OCI-LY7 (cell line): ENCODE measurements around the gene GNAZ. TPM values are rescaled to one million over a fixed set of nuclear protein-coding genes. Genes with fewer than 3 reads are reported as not detected.

Experiments used
- BruUV-seq: library from RNA; stranded (reverse); fragments of 400-500 nt; replicated peaks from 2 replicates; lab custom pipeline; 2021; lab: Mats Ljungman, UMichigan
- CTCF ChIA-PET: fragments of 300-600 bp; sonication (Branson Sonifier 250); formaldehyde crosslinking; loops from one replicate; lab custom pipeline; 2022; ENCODE audit warnings: antibody characterized with exemption; ENCODE audit not compliant: unreplicated experiment; lab: Charles Lee
- POLR2A ChIA-PET: fragments of 300-600 bp; sonication (Branson Sonifier 250); formaldehyde crosslinking; loops from one replicate; lab custom pipeline; 2022; ENCODE audit warnings: antibody characterized with exemption; lab: Charles Lee
- DNase-seq: peaks from one replicate; pipeline ENCODE4 v3.0.0-alpha.2; 2015; ENCODE audit warnings: low spot score
- H2AFZ ChIP-seq: fragments of 200-600 bp; sonication (generic), shearing (Covaris generic); 2 replicates; pipeline ENCODE4 v1.6.1; 2014; ENCODE audit warnings: mild to moderate bottlenecking, antibody characterized with exemption, low read length, moderate library complexity
- H3K27ac ChIP-seq: fragments of 200-600 bp; sonication (generic); 2 replicates; pipeline ENCODE4 v1.5.1; 2014; ENCODE audit warnings: mixed run types, low read depth, mild to moderate bottlenecking, moderate library complexity, low read length, inconsistent platforms; ENCODE audit not compliant: poor library complexity, severe bottlenecking
- H3K36me3 ChIP-seq: fragments of 200-600 bp; sonication (generic); 2 replicates; pipeline ENCODE4 v1.6.1; 2014; ENCODE audit warnings: mild to moderate bottlenecking, antibody characterized with exemption, low read length, moderate library complexity, mixed read lengths; ENCODE audit not compliant: insufficient read depth
- H3K4me1 ChIP-seq: fragments of 200-600 bp; sonication (generic); 2 replicates; pipeline ENCODE4 v1.5.1; 2014; ENCODE audit warnings: mild to moderate bottlenecking, low read length; ENCODE audit not compliant: insufficient read depth, poor library complexity, severe bottlenecking
- H3K4me2 ChIP-seq: fragments of 200-600 bp; sonication (generic); 2 replicates; pipeline ENCODE4 v1.6.1; 2014; ENCODE audit warnings: mild to moderate bottlenecking, low read length
- H3K4me3 ChIP-seq: fragments of 200-600 bp; sonication (generic); 2 replicates; pipeline ENCODE4 v1.5.1; 2014; ENCODE audit warnings: mild to moderate bottlenecking, low read depth, low read length; ENCODE audit not compliant: poor library complexity, severe bottlenecking
- H3K79me2 ChIP-seq: fragments of 200-600 bp; sonication (generic); 2 replicates; pipeline ENCODE4 v1.6.1; 2016; ENCODE audit warnings: low read depth, mild to moderate bottlenecking, low read length, moderate library complexity, mixed read lengths; ENCODE audit not compliant: insufficient read depth
- H3K9me2 ChIP-seq: fragments of 200-600 bp; sonication (generic); 2 replicates; pipeline ENCODE4 v1.6.1; 2016; ENCODE audit warnings: mild to moderate bottlenecking, low read length, mixed read lengths; ENCODE audit not compliant: insufficient read depth
- H3K9me3 ChIP-seq: fragments of 200-600 bp; sonication (generic); 2 replicates; pipeline ENCODE4 v1.6.1; 2014; ENCODE audit warnings: mild to moderate bottlenecking, mixed run types, low read length, mixed read lengths
- H4K20me1 ChIP-seq: fragments of 200-600 bp; sonication (generic); 2 replicates; pipeline ENCODE4 v1.6.1; 2014; ENCODE audit warnings: mild to moderate bottlenecking, antibody characterized with exemption, low read length, moderate library complexity, mixed read lengths; ENCODE audit not compliant: insufficient read depth
- EZH2phosphoT487 ChIP-seq: fragments of 200-600 bp; sonication (generic); IDR thresholded peaks from 2 replicates; pipeline ENCODE4 v1.6.1; 2018; ENCODE audit warnings: low read depth, borderline replicate concordance, mild to moderate bottlenecking, mixed run types, antibody characterized with exemption, low read length, moderate library complexity, mixed read lengths
- intact Hi-C: fragments of 100-400 bp; cut with micrococcal nuclease; formaldehyde crosslinking; loops from one replicate; pipeline ENCODE4 v1.10.0; 2022; ENCODE audit not compliant: unreplicated experiment
- total RNA-seq, 2 experiments: library from RNA; depleted of rRNA in 1 of 2; stranded (reverse); fragments of >200 nt in 1 of 2; shearing (Covaris generic) in 1 of 2; gene quantifications; 2 replicates each; pipeline ENCODE4 v1.2.3, GENCODE V29; 2014 to 2022
- TF ChIP-seq, protein P1 (sequence below): fragments of 200-600 bp; sonication (generic); conservative IDR thresholded peaks from 2 replicates; pipeline ENCODE4 v1.5.1; 2014; ENCODE audit warnings: mild to moderate bottlenecking, antibody characterized with exemption, low read length, moderate library complexity, mixed read lengths

GNAZ gene
- total RNA-seq, 2 experiments from 2014 or later = 38.5 to 46.4 TPM

DNA sequence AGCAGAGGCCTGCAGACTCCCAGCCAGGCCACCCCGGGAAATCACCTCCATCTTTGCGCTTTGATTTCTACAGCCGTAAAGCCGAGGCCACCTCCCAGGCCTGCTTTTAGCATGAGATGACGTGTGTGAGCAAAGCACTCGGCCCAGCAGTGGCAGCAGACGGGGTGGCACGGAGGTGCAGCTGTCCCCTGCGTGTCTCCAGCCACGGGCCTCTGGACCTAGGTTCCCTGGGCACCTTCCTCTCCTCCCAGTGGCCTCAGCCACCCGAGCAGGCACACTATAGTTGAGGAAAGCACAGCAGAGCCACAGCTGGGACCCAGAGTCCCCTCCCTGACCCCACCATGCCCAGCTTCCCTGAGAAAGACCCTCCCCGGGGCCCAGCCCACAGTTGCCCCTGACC, 15.9 kb downstream of the GNAZ start:
- Histone ChIP-seq H3K4me1 (peaks cover 20% of the 10 kb centered on the region), H3K79me2 (no peaks in the 10 kb centered on the region), H3K9me3 (no peaks in the 10 kb centered on the region), H4K20me1 (no peaks in the 10 kb centered on the region), H3K36me3 (no peaks in the 10 kb centered on the region), H3K27ac (no peak overlapping the region), H3K4me3 (no peak overlapping the region), H3K4me2 (no peak overlapping the region), H2AFZ (no peak overlapping the region), H3K9me2 (no peaks in the 10 kb centered on the region)
- no peak for DNase-seq
- ChIA-PET CTCF (no interaction called here), POLR2A (no interaction called here)
- intact Hi-C loops = no loop called here
- TF ChIP-seq, protein P1, sequence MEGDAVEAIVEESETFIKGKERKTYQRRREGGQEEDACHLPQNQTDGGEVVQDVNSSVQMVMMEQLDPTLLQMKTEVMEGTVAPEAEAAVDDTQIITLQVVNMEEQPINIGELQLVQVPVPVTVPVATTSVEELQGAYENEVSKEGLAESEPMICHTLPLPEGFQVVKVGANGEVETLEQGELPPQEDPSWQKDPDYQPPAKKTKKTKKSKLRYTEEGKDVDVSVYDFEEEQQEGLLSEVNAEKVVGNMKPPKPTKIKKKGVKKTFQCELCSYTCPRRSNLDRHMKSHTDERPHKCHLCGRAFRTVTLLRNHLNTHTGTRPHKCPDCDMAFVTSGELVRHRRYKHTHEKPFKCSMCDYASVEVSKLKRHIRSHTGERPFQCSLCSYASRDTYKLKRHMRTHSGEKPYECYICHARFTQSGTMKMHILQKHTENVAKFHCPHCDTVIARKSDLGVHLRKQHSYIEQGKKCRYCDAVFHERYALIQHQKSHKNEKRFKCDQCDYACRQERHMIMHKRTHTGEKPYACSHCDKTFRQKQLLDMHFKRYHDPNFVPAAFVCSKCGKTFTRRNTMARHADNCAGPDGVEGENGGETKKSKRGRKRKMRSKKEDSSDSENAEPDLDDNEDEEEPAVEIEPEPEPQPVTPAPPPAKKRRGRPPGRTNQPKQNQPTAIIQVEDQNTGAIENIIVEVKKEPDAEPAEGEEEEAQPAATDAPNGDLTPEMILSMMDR = no peak
- TF ChIP-seq EZH2phosphoT487 = no peak
- BruUV-seq = no TSS peak

- Histone ChIP-seq H3K4me3 (no peak overlapping the region), H2AFZ (no peak overlapping the region), H3K79me2 (no peaks in the 10 kb centered on the region), H3K4me2 (no peak overlapping the region), H3K4me1 (peaks cover 20% of the 10 kb centered on the region), H4K20me1 (no peaks in the 10 kb centered on the region), H3K9me2 (no peaks in the 10 kb centered on the region), H3K9me3 (no peaks in the 10 kb centered on the region), H3K27ac (no peak overlapping the region), H3K36me3 (no peaks in the 10 kb centered on the region)
- CTCF ChIA-PET = no interaction called here
- TF ChIP-seq EZH2phosphoT487 = no peak
- TF ChIP-seq, protein P1 = no peak
- intact Hi-C loops = no loop called here
- no peak for DNase-seq
- BruUV-seq = no TSS peak
- POLR2A ChIA-PET = no interaction called here
These were observed 16.5 kb downstream of the GNAZ start for GRCh38 chr22:23086787-23087186.

DNA sequence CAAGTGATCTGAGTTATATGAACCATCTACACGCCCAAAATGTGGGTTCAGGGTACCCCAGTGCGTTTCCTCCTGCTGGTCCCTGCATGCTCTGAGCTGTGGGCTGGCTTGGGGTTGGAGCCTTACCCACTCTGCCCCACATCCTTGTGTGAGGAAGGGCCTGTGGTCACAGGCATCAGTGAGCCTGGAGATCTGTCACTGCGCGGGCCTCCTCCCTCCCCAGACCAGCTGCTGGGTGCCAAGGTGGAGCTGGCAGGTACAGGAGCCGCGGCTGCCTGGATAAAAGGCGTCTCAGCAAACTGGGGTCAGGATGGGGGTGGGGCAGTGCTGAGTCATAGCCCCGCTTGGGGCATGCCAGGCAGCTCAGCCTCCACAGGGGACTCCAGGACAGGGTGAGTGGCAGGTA, 17.9 kb downstream of the GNAZ start:
- no peak overlapping the region for H3K27ac ChIP-seq
- ChIA-PET CTCF (no interaction called here), POLR2A (no interaction called here)
- no peaks in the 10 kb centered on the region for H3K36me3 ChIP-seq
- no peak for TF ChIP-seq EZH2phosphoT487
- TF ChIP-seq, protein P1 = no peak
- H3K4me1 ChIP-seq = peaks cover 20% of the 10 kb centered on the region
- no peaks in the 10 kb centered on the region for H3K9me3 ChIP-seq
- H3K79me2 ChIP-seq = no peaks in the 10 kb centered on the region
- H3K4me3 ChIP-seq = no peak overlapping the region
- no peak for DNase-seq
- no peak overlapping the region for H2AFZ ChIP-seq
- no peak overlapping the region for H3K4me2 ChIP-seq
- BruUV-seq = no TSS peak
- H4K20me1 ChIP-seq = no peaks in the 10 kb centered on the region
- intact Hi-C loops = no loop called here
- H3K9me2 ChIP-seq = no peaks in the 10 kb centered on the region
